ENCODE results near the gene PGAP2.

- TF ChIP-seq POLR2A (IDR thresholded peaks at IDR 0.05) = no peak
- TF ChIP-seq CTCF (IDR thresholded peaks at IDR 0.05) = no peak
These were observed 27.4 kb downstream of the PGAP2 start for GRCh38 chr11:3835751-3836150.
